ENCODE data around the gene GLT8D1. TPM values are rescaled to one million over a fixed set of nuclear protein-coding genes. Genes with fewer than 3 reads are reported as not detected.

GLT8D1 gene
- total RNA-seq, 1 experiment from 2014 or later, result 42.1 TPM

- H3K9ac ChIP-seq (ENCODE audit: low read length), result no peak overlapping the region
- POLR2A ChIA-PET, result no interaction called here
- no peaks in the 10 kb centered on the region for H3K9me2 ChIP-seq (ENCODE audit: insufficient read depth)
- no peak overlapping the region for H2AFZ ChIP-seq (ENCODE audit: low read depth, low read length, poor library complexity, severe bottlenecking)
- BruUV-seq (replicated peaks), result no TSS peak
- H3K4me3 ChIP-seq (replicated peaks in 1 of 2; ENCODE audit: low read depth in 1 of 2, low read length in 2 of 2), result no peak overlapping the region
- no peak for TF ChIP-seq ZNF274 (IDR thresholded peaks at IDR 0.05; ENCODE audit: low read depth, low read length)
- peak; percentile 56 to 76 (median 69) for TF ChIP-seq CTCF (IDR thresholded peaks at IDR 0.05 in 2 of 3, conservative IDR thresholded peaks at IDR 0.05 in 1 of 3; ENCODE audit: borderline replicate concordance in 1 of 3, insufficient read depth in 1 of 3, low read depth in 2 of 3, low read length in 2 of 3)
- peak; percentile 80 for TF ChIP-seq RAD21 (IDR thresholded peaks at IDR 0.05; ENCODE audit: low read depth)
- TF ChIP-seq JUND (IDR thresholded peaks at IDR 0.05), result no peak
- no peaks in the 10 kb centered on the region for H3K9me3 ChIP-seq (ENCODE audit: control insufficient read depth in 1 of 2, insufficient read depth in 1 of 2, low read depth in 1 of 2, low read length in 2 of 2)
- H3K79me2 ChIP-seq (ENCODE audit: insufficient read depth, low read length), result no peaks in the 10 kb centered on the region
- H3K27ac ChIP-seq (ENCODE audit: low read depth, low read length), result no peak overlapping the region
- peaks cover 36 to 38% of the 10 kb centered on the region in 2 experiments for H3K36me3 ChIP-seq (ENCODE audit: control insufficient read depth in 1 of 2, insufficient read depth in 2 of 2, low read length in 2 of 2)
- ATAC-seq (peak; percentile 90), DNase-seq (ENCODE audit: low read depth, low spot score) (peak; percentile 33)
- no peaks in the 10 kb centered on the region for H3K4me1 ChIP-seq (ENCODE audit: control insufficient read depth in 1 of 2, insufficient read depth in 2 of 2, low read length in 2 of 2)
- CTCF ChIA-PET, result no interaction called here
- RAD21 ChIA-PET (ENCODE audit: low non-redundant PET in 1 of 2, low total read pairs in 2 of 2, uncharacterized antibody in 2 of 2, unreplicated experiment in 2 of 2), result no interaction called here
- no peaks in the 10 kb centered on the region for H3K27me3 ChIP-seq (ENCODE audit: insufficient read depth, low read length)
- intact Hi-C loops (cut with micrococcal nuclease), result loop anchor here (1.0 to 5.0 kb wide), 5 partner anchors 78 to 330 kb away; no protein-coding TSS in a partner anchor
- H3K4me2 ChIP-seq (ENCODE audit: low read length), result no peak overlapping the region
- no peaks in the 10 kb centered on the region for H4K20me1 ChIP-seq (ENCODE audit: insufficient read depth)
These were observed 36.9 kb upstream of the GLT8D1 start for GRCh38 chr3:52742418-52743041.

GRCh38 chr3:52739730-52740129 lies 34.1 kb upstream of the GLT8D1 start:
- no peaks in the 10 kb centered on the region for H3K9me2 ChIP-seq (ENCODE audit: insufficient read depth)
- H4K20me1 ChIP-seq (ENCODE audit: insufficient read depth), result no peaks in the 10 kb centered on the region
- ChIA-PET RAD21 (ENCODE audit: low non-redundant PET in 1 of 2, low total read pairs in 2 of 2, uncharacterized antibody in 2 of 2, unreplicated experiment in 2 of 2) (no interaction called here), POLR2A (no interaction called here), CTCF (no interaction called here)
- no peak overlapping the region for H3K9ac ChIP-seq (ENCODE audit: low read length)
- no peaks in the 10 kb centered on the region for H3K4me1 ChIP-seq (ENCODE audit: control insufficient read depth in 1 of 2, insufficient read depth in 2 of 2, low read length in 2 of 2)
- H3K4me3 ChIP-seq (replicated peaks in 1 of 2; ENCODE audit: low read depth in 1 of 2, low read length in 2 of 2), result no peak overlapping the region
- no peaks in the 10 kb centered on the region for H3K9me3 ChIP-seq (ENCODE audit: control insufficient read depth in 1 of 2, insufficient read depth in 1 of 2, low read depth in 1 of 2, low read length in 2 of 2)
- no TSS peak for BruUV-seq (replicated peaks)
- H3K79me2 ChIP-seq (ENCODE audit: insufficient read depth, low read length), result no peaks in the 10 kb centered on the region
- H3K27ac ChIP-seq (ENCODE audit: low read depth, low read length), result no peak overlapping the region
- ATAC-seq, result no peak
- intact Hi-C loops (cut with micrococcal nuclease), result loop anchor here (5.0 kb wide), 3 partner anchors 193 to 318 kb away; no protein-coding TSS in a partner anchor
- H3K4me2 ChIP-seq (ENCODE audit: low read length), result no peak overlapping the region
- no peak for DNase-seq (ENCODE audit: low read depth, low spot score)
- H3K27me3 ChIP-seq (ENCODE audit: insufficient read depth, low read length), result no peaks in the 10 kb centered on the region
- no peak overlapping the region for H2AFZ ChIP-seq (ENCODE audit: low read depth, low read length, poor library complexity, severe bottlenecking)
- peaks cover 23 to 36% of the 10 kb centered on the region in 2 experiments for H3K36me3 ChIP-seq (ENCODE audit: control insufficient read depth in 1 of 2, insufficient read depth in 2 of 2, low read length in 2 of 2)
- TF ChIP-seq POLR2A (IDR thresholded peaks at IDR 0.05; ENCODE audit: borderline replicate concordance, extremely low read depth, insufficient read depth, insufficient read length) (no peak), MAX (IDR thresholded peaks at IDR 0.05) (no peak), ZBTB33 (IDR thresholded peaks at IDR 0.05; ENCODE audit: extremely low read depth, insufficient replicate concordance, low read length) (no peak), CEBPB (IDR thresholded peaks at IDR 0.05; ENCODE audit: low read depth) (no peak), SP1 (IDR thresholded peaks at IDR 0.05; ENCODE audit: low read depth) (no peak), CBX3 (IDR thresholded peaks at IDR 0.05; ENCODE audit: low read depth) (no peak), ZFX (IDR thresholded peaks at IDR 0.05) (no peak), JUND (IDR thresholded peaks at IDR 0.05) (no peak), POLR2AphosphoS5 (IDR thresholded peaks at IDR 0.05; ENCODE audit: low read depth, low read length) (no peak), EZH2phosphoT487 (IDR thresholded peaks at IDR 0.05; ENCODE audit: borderline replicate concordance) (no peak), ELF1 (IDR thresholded peaks at IDR 0.05; ENCODE audit: borderline replicate concordance, low read depth) (no peak)
